ENCODE data around the gene COPA.

Gene COPA

GRCh38 chr1:160271025-160271424, 72.0 kb downstream of the COPA start:
- no peak for DNase-seq (ENCODE audit: low read depth in 2 of 2, low spot score in 1 of 2)

- no peak for DNase-seq (ENCODE audit: low read depth in 2 of 2, low spot score in 1 of 2)
Observed at GRCh38 chr1:160267284-160267991, 75.6 kb downstream of the COPA start.

GRCh38 chr1:160264795-160265307, 78.2 kb downstream of the COPA start:
- DNase-seq (ENCODE audit: low read depth in 2 of 2, low spot score in 1 of 2): no peak

GRCh38 chr1:160261893-160262794, 80.9 kb downstream of the COPA start, which contains the start of gene DCAF8:
Gene DCAF8, minus strand, starts transcription at chr1:160262549. Its CDS starts 18,541 bp downstream, at chr1:160244008.
- peak; percentile 94 for DNase-seq (ENCODE audit: low read depth in 2 of 2, low spot score in 1 of 2)

GRCh38 chr1:160261556-160261892, 81.5 kb downstream of the COPA start:
- DNase-seq (ENCODE audit: low read depth in 2 of 2, low spot score in 1 of 2): peak; percentile 13 to 49

GRCh38 chr1:160260406-160261382, 82.4 kb downstream of the COPA start:
- DNase-seq (ENCODE audit: low read depth in 2 of 2, low spot score in 1 of 2): no peak

- no peak for DNase-seq (ENCODE audit: low read depth in 2 of 2, low spot score in 1 of 2)
Observed at GRCh38 chr1:160258177-160258798, 84.8 kb downstream of the COPA start.

- no peak for DNase-seq (ENCODE audit: low read depth in 2 of 2, low spot score in 1 of 2)
Observed at GRCh38 chr1:160257411-160258015, 85.5 kb downstream of the COPA start.

GRCh38 chr1:160256396-160257046, 86.5 kb downstream of the COPA start:
- no peak for DNase-seq (ENCODE audit: low read depth in 2 of 2, low spot score in 1 of 2)

- DNase-seq (ENCODE audit: low read depth in 2 of 2, low spot score in 1 of 2): no peak
Observed at GRCh38 chr1:160255781-160256300, 87.2 kb downstream of the COPA start.

- DNase-seq (ENCODE audit: low read depth in 2 of 2, low spot score in 1 of 2): peak in 1 of 2 donors; percentile 25
Observed at GRCh38 chr1:160251687-160252526, 91.1 kb downstream of the COPA start.

GRCh38 chr1:160251011-160251410, 92.0 kb downstream of the COPA start:
- DNase-seq (ENCODE audit: low read depth in 2 of 2, low spot score in 1 of 2): no peak

GRCh38 chr1:160247053-160247452, 96.0 kb downstream of the COPA start:
- no peak for DNase-seq (ENCODE audit: low read depth in 2 of 2, low spot score in 1 of 2)

- no peak for DNase-seq (ENCODE audit: low read depth in 2 of 2, low spot score in 1 of 2)
Observed at GRCh38 chr1:160245434-160245833, 97.6 kb downstream of the COPA start.

- DNase-seq (ENCODE audit: low read depth in 2 of 2, low spot score in 1 of 2): no peak
Observed at GRCh38 chr1:160244209-160244608, 98.8 kb downstream of the COPA start.

- no peak for DNase-seq (ENCODE audit: low read depth in 2 of 2, low spot score in 1 of 2)
Observed at GRCh38 chr1:160243767-160244166, 99.3 kb downstream of the COPA start.

GRCh38 chr1:160239582-160240299, 103.3 kb downstream of the COPA start:
- no peak for DNase-seq (ENCODE audit: low read depth in 2 of 2, low spot score in 1 of 2)
